HepG2 (cell line): ENCODE results near the gene COBLL1. TPM values are rescaled to one million over a fixed set of nuclear protein-coding genes. Genes with fewer than 3 reads are reported as not detected.

ENCODE experiments used
- ADNP ChIP-seq: sonication (generic); formaldehyde crosslinking; IDR thresholded peaks from 2 replicates; pipeline ENCODE4 v1.4.0; 2020; ENCODE audit warnings: missing genetic modification reagents
- DMAP1 ChIP-seq: IDR thresholded peaks from 2 replicates; pipeline ENCODE4 v1.6.1; 2016
- GATAD2A ChIP-seq: IDR thresholded peaks from 2 replicates; pipeline ENCODE4 v1.6.1; 2016
- MXD4 ChIP-seq: IDR thresholded peaks from 2 replicates; pipeline ENCODE4 v1.6.1; 2016; ENCODE audit warnings: mild to moderate bottlenecking, missing biosample characterization, missing genetic modification reagents
- NFE2 ChIP-seq: sonication (generic); formaldehyde crosslinking; IDR thresholded peaks from 2 replicates; pipeline ENCODE4 v1.4.0; 2020; ENCODE audit warnings: missing genetic modification reagents
- POLR2G ChIP-seq: fragments of 200-400 bp; formaldehyde crosslinking; IDR thresholded peaks from 2 replicates; pipeline ENCODE4 v1.6.1; 2018; ENCODE audit warnings: mild to moderate bottlenecking, low read depth, low read length, moderate library complexity
- SATB2 ChIP-seq: sonication (generic); formaldehyde crosslinking; IDR thresholded peaks from 2 replicates; pipeline ENCODE4 v1.5.0; 2020; ENCODE audit warnings: missing genetic modification reagents
- SRSF9 ChIP-seq: fragments of 200-400 bp; formaldehyde crosslinking; IDR thresholded peaks from 2 replicates; pipeline ENCODE4 v1.6.1; 2018; ENCODE audit warnings: borderline replicate concordance, mild to moderate bottlenecking, low read depth, low read length; ENCODE audit not compliant: insufficient read depth, poor library complexity, severe bottlenecking
- TEAD2 ChIP-seq: sonication (generic); formaldehyde crosslinking; IDR thresholded peaks from 2 replicates; pipeline ENCODE4 v1.9.0; 2021; ENCODE audit warnings: missing genetic modification reagents
- XRCC5 ChIP-seq: fragments of 200-400 bp; formaldehyde crosslinking; optimal IDR thresholded peaks from 2 replicates; pipeline ENCODE3; 2017; ENCODE audit warnings: mild to moderate bottlenecking, low read length
- ZFP37 ChIP-seq: sonication (generic); formaldehyde crosslinking; IDR thresholded peaks from 2 replicates; pipeline ENCODE4 v1.4.0; 2020; ENCODE audit warnings: missing genetic modification reagents, borderline replicate concordance
- ZNF232 ChIP-seq: sonication (generic); formaldehyde crosslinking; IDR thresholded peaks from 2 replicates; pipeline ENCODE4 v1.4.0; 2020; ENCODE audit warnings: missing genetic modification reagents, borderline replicate concordance
- ZNF251 ChIP-seq: sonication (generic); formaldehyde crosslinking; IDR thresholded peaks from 2 replicates; pipeline ENCODE4 v1.9.0; 2021; ENCODE audit warnings: mild to moderate bottlenecking, missing genetic modification reagents
- ZNF264 ChIP-seq: sonication (generic); formaldehyde crosslinking; IDR thresholded peaks from 2 replicates; pipeline ENCODE4 v1.4.0; 2020; ENCODE audit warnings: missing genetic modification reagents
- ZNF350 ChIP-seq: sonication (generic); formaldehyde crosslinking; IDR thresholded peaks from 2 replicates; pipeline ENCODE4 v1.4.0; 2020; ENCODE audit warnings: mild to moderate bottlenecking, low read depth, missing genetic modification reagents, borderline replicate concordance
- ZNF713 ChIP-seq: sonication (generic); formaldehyde crosslinking; IDR thresholded peaks from 2 replicates; pipeline ENCODE4 v1.4.0; 2020; ENCODE audit warnings: mild to moderate bottlenecking, missing genetic modification reagents
- ZNF777 ChIP-seq: sonication (generic); formaldehyde crosslinking; IDR thresholded peaks from 2 replicates; pipeline ENCODE4 v1.4.0; 2020; ENCODE audit warnings: missing genetic modification reagents
- ZNF878 ChIP-seq: sonication (generic); formaldehyde crosslinking; IDR thresholded peaks from 2 replicates; pipeline ENCODE4 v1.8.1; 2023; ENCODE audit warnings: mild to moderate bottlenecking, missing genetic modification reagents, moderate library complexity
- polyA plus RNA-seq, 8 experiments: library from polyadenylated mRNA; depleted of rRNA in 3 of 8; stranded (reverse) in 7 of 8; unstranded in 1 of 8; fragments of >200 nt; fragmentation: Illumina TruSeq in 4 of 8; extraction: Trizol in 4 of 8; gene quantifications; 2 replicates each; pipeline versions ENCODE4 v1.2.1 to v1.2.3, GENCODE V29; 2011 to 2016; ENCODE audit warnings: low read depth in 4 of 8, missing spikeins in 1 of 8, mixed read lengths in 1 of 8; ENCODE audit not compliant: insufficient read depth in 1 of 8
- total RNA-seq, 5 experiments: library from RNA; depleted of rRNA; stranded (reverse); fragments of >200 nt; fragmentation: Illumina TruSeq; extraction: Trizol; gene quantifications; 2 replicates each; pipeline ENCODE4 v1.2.3, GENCODE V29; 2016; ENCODE audit warnings: low read depth in 1 of 5
- TF ChIP-seq, protein P1 (sequence below): sonication (generic); formaldehyde crosslinking; IDR thresholded peaks from 2 replicates; pipeline ENCODE4 v1.4.0; 2020; ENCODE audit warnings: missing genetic modification reagents
- TF ChIP-seq, protein P2 (sequence below): sonication (generic); formaldehyde crosslinking; IDR thresholded peaks from 2 replicates; pipeline ENCODE4 v1.4.0; 2020; ENCODE audit warnings: missing genetic modification reagents
- TF ChIP-seq, protein P3 (sequence below): sonication (generic); formaldehyde crosslinking; IDR thresholded peaks from 2 replicates; pipeline ENCODE4 v1.4.0; 2020; ENCODE audit warnings: missing genetic modification reagents, borderline replicate concordance
- TF ChIP-seq, protein P4 (sequence below): sonication (generic); formaldehyde crosslinking; IDR thresholded peaks from 2 replicates; pipeline ENCODE4 v1.5.0; 2020; ENCODE audit warnings: missing genetic modification reagents

The COBLL1 gene
- total and polyA plus RNA-seq, 2 of the 13 experiments (the other 11 are each of a cell fraction or from before 2014, with no cell fraction given) = 32.6 to 86.8 TPM

DNA sequence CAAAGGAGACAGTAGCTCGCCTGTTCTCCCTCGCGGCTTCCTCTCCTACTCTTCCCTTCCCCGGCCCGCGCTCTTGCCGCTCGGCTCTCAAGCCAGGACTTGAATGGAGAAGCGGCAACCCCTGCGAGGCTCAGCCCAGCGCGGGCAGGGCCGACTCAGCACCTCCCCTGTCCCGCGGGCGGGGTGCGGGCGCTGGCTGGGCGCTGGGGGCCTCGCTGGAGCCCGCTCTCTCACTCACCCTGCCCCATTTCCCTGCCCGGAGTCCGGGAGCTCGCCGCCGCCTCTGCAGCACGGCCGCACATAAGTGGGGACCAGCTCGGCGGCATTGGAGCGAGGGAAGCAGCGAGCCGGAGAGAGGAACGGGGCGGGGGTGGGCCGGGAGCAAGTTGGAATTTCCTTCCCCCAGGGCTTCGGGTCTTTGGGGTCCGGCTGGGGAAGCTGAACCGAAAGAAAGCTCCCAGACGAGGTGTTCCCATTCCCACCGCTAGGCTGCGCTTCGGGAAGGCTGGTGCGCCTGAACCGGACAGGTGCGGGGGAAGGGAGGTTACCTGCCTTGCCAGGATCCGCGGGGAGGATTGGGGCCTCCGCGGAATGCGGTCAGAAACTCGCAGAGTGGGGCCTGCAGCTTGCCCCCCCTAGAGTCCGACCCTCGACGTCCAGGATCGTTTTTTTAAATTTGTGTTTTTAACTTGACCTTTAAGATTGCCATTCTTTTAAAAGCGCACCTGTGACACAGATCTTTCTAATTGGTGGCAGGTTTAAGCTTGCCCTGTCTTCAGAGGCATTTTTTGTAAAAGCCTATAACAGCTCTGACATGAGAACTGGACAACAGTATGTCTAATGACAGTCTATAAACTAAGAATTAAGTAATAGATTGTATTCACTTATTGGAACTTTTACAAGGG, at the start of gene COBLL1 (continued):
- no peak for TF ChIP-seq SRSF9
- TF ChIP-seq SATB2 (CRISPR knock-in tag) = 0 out of 2 replicates have a peak, but pooled peaks have one; percentile 4
- 0 out of 2 replicates have a peak, but pooled peaks have one; percentile 43 for TF ChIP-seq TEAD2 (CRISPR knock-in tag)
- TF ChIP-seq GATAD2A = peak; percentile 96
- TF ChIP-seq ZNF350 (CRISPR knock-in tag) = peak; percentile 95
- 0 out of 2 replicates have a peak, but pooled peaks have one; percentile 74 for TF ChIP-seq ZFP37
- 0 out of 2 replicates have a peak, but pooled peaks have one; percentile 22 for TF ChIP-seq ZNF251 (CRISPR knock-in tag)
- TF ChIP-seq, protein P1, sequence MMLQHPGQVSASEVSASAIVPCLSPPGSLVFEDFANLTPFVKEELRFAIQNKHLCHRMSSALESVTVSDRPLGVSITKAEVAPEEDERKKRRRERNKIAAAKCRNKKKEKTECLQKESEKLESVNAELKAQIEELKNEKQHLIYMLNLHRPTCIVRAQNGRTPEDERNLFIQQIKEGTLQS (CRISPR knock-in tag) = peak; percentile 56
- TF ChIP-seq NFE2 = no peak
- peak; percentile 77 for TF ChIP-seq DMAP1
- TF ChIP-seq, protein P2, sequence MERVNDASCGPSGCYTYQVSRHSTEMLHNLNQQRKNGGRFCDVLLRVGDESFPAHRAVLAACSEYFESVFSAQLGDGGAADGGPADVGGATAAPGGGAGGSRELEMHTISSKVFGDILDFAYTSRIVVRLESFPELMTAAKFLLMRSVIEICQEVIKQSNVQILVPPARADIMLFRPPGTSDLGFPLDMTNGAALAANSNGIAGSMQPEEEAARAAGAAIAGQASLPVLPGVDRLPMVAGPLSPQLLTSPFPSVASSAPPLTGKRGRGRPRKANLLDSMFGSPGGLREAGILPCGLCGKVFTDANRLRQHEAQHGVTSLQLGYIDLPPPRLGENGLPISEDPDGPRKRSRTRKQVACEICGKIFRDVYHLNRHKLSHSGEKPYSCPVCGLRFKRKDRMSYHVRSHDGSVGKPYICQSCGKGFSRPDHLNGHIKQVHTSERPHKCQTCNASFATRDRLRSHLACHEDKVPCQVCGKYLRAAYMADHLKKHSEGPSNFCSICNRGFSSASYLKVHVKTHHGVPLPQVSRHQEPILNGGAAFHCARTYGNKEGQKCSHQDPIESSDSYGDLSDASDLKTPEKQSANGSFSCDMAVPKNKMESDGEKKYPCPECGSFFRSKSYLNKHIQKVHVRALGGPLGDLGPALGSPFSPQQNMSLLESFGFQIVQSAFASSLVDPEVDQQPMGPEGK = peak; percentile 92
- TF ChIP-seq ZNF878 (CRISPR knock-in tag) = 0 out of 2 replicates have a peak, but pooled peaks have one; percentile 47
- TF ChIP-seq ZNF232 (CRISPR knock-in tag) = peak; percentile 90; the same call in 1 of the 2 replicates
- peak; percentile 77 for TF ChIP-seq POLR2G
- TF ChIP-seq, protein P3, sequence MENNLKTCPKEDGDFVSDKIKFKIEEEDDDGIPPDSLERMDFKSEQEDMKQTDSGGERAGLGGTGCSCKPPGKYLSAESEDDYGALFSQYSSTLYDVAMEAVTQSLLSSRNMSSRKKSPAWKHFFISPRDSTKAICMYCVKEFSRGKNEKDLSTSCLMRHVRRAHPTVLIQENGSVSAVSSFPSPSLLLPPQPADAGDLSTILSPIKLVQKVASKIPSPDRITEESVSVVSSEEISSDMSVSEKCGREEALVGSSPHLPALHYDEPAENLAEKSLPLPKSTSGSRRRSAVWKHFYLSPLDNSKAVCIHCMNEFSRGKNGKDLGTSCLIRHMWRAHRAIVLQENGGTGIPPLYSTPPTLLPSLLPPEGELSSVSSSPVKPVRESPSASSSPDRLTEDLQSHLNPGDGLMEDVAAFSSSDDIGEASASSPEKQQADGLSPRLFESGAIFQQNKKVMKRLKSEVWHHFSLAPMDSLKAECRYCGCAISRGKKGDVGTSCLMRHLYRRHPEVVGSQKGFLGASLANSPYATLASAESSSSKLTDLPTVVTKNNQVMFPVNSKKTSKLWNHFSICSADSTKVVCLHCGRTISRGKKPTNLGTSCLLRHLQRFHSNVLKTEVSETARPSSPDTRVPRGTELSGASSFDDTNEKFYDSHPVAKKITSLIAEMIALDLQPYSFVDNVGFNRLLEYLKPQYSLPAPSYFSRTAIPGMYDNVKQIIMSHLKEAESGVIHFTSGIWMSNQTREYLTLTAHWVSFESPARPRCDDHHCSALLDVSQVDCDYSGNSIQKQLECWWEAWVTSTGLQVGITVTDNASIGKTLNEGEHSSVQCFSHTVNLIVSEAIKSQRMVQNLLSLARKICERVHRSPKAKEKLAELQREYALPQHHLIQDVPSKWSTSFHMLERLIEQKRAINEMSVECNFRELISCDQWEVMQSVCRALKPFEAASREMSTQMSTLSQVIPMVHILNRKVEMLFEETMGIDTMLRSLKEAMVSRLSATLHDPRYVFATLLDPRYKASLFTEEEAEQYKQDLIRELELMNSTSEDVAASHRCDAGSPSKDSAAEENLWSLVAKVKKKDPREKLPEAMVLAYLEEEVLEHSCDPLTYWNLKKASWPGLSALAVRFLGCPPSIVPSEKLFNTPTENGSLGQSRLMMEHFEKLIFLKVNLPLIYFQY (CRISPR knock-in tag) = peak; percentile 49; the same call in 1 of the 2 replicates
- TF ChIP-seq XRCC5 = peak; percentile 96
- TF ChIP-seq ZNF777 (CRISPR knock-in tag) = peak; percentile 47; the same call in 1 of the 2 replicates
- 0 out of 2 replicates have a peak, but pooled peaks have one; percentile 44 for TF ChIP-seq ADNP (CRISPR knock-in tag)
- TF ChIP-seq ZNF264 (CRISPR knock-in tag) = peak; percentile 76
- TF ChIP-seq ZNF713 (CRISPR knock-in tag) = peak; percentile 72; the same call in 1 of the 2 replicates
- TF ChIP-seq MXD4 (CRISPR knock-in tag) = peak; percentile 82
- TF ChIP-seq, protein P4, sequence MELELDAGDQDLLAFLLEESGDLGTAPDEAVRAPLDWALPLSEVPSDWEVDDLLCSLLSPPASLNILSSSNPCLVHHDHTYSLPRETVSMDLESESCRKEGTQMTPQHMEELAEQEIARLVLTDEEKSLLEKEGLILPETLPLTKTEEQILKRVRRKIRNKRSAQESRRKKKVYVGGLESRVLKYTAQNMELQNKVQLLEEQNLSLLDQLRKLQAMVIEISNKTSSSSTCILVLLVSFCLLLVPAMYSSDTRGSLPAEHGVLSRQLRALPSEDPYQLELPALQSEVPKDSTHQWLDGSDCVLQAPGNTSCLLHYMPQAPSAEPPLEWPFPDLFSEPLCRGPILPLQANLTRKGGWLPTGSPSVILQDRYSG (CRISPR knock-in tag) = no peak
